ENCODE measurements around the gene GPR132.

DNA sequence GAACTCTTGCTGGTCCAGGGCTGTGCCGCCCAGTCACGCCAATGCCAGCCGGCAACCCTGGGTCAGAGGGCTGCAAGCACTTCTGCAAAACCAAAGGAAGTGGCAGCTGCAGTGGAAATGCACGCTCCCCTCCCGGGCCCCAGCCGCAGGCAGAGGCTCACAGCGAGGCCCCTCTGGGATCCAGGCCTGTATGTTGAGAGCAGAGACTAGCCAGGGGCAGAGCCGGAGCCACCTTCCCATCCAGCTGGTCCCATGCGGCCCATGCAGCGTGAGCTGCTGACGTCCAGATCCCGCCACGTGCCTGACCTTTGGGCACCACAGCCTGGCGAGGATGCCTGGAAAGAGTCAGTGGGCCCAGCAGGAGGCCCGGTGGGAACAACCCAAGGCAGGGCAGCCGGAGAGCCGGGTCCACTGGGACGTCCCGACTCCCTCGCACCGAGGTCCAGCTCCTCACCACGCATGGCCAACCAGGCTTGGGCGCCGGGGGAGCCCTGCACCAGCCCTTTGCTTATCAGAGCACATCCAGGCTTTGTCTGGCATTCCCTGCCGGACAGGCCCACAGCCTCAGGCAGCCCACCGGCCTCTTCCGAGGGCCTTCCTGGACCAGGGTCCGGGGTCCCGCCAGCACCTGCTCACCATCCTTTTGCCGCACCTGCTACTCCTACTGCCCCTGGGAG lies 4.3 kb downstream of the GPR132 start:
- TF ChIP-seq TAF1 (IDR thresholded peaks at IDR 0.05; ENCODE audit: low read depth) (no peak), CTCF (IDR thresholded peaks at IDR 0.05; ENCODE audit: poor library complexity, severe bottlenecking) (no peak), POLR2AphosphoS5 (IDR thresholded peaks at IDR 0.05) (no peak), EP300 (conservative IDR thresholded peaks at IDR 0.05; ENCODE audit: poor library complexity, severe bottlenecking) (no peak), RAD21 (conservative IDR thresholded peaks at IDR 0.05) (no peak), EZH2 (IDR thresholded peaks at IDR 0.05; ENCODE audit: borderline replicate concordance, insufficient read depth, low read length, poor library complexity, severe bottlenecking) (no peak), REST (IDR thresholded peaks at IDR 0.05; ENCODE audit: borderline replicate concordance) (no peak)
